Measurements from ENCODE around the gene NFKBIA.
"Not testable (repeated sequence)": the region's sequence is repeated elsewhere in the genome, so short reads cannot be mapped to it uniquely, and the experiment has no call there.

The NFKBIA gene

DNA sequence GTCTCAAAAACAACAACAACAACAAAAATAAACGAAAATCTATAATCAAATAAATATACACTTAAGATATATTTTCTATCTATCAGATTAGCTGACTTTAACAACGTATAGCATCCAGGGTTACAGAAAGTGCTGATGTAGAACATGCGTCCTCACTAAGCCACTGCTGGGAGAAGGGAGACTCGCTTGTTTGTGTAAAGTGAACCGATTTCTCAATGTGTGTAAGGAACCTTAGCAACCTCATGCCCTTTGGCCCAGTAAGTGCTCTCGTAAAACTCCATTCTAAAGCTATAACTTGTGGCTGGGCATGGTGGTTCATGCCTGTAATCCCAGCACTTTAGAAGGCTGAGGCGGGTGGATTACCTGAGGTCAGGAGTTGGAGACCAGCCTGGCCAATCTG is 23.8 kb downstream of the NFKBIA start:
- no peak for TF ChIP-seq ZFX (IDR thresholded peaks at IDR 0.05)
- TF ChIP-seq, protein P1, sequence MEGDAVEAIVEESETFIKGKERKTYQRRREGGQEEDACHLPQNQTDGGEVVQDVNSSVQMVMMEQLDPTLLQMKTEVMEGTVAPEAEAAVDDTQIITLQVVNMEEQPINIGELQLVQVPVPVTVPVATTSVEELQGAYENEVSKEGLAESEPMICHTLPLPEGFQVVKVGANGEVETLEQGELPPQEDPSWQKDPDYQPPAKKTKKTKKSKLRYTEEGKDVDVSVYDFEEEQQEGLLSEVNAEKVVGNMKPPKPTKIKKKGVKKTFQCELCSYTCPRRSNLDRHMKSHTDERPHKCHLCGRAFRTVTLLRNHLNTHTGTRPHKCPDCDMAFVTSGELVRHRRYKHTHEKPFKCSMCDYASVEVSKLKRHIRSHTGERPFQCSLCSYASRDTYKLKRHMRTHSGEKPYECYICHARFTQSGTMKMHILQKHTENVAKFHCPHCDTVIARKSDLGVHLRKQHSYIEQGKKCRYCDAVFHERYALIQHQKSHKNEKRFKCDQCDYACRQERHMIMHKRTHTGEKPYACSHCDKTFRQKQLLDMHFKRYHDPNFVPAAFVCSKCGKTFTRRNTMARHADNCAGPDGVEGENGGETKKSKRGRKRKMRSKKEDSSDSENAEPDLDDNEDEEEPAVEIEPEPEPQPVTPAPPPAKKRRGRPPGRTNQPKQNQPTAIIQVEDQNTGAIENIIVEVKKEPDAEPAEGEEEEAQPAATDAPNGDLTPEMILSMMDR (conservative IDR thresholded peaks at IDR 0.05), result no peak
- H3K27ac ChIP-seq, result peak overlapping the region; percentile 88

GRCh38 chr14:35379234-35379933 is 25.2 kb downstream of the NFKBIA start:
- peak overlapping the region; percentile 88 for H3K27ac ChIP-seq

- TF ChIP-seq ZFX (IDR thresholded peaks at IDR 0.05), result no peak
- TF ChIP-seq, protein P1 (conservative IDR thresholded peaks at IDR 0.05), result no peak
- peak overlapping the region; percentile 84 for H3K27ac ChIP-seq
Measured at GRCh38 chr14:35378425-35379233, 25.9 kb downstream of the NFKBIA start.

GRCh38 chr14:35375558-35376025 is 29.0 kb downstream of the NFKBIA start:
- TF ChIP-seq ZFX (IDR thresholded peaks at IDR 0.05), result no peak
- TF ChIP-seq, protein P1 (conservative IDR thresholded peaks at IDR 0.05), result no peak

DNA sequence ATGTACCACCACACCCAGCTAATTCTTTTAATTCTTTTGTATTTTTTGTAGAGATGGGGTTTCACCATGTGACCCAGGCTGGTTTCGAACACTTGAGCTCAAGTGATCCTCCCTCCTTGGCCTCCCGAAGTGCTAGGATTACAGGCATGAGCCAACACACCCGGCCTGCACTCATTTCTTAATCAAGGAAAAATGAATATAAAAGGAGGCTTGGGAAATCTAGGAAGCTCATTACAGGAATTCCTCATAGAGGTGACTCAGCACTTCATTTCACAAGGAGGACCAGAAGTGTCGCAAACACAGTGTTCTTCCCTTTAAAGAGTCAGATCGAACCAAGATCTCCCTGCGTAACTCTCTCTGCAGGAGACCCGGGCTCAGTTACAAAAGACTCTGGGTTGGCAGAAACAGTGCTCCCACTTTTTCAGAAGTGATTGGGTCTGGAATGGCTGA is 30.3 kb downstream of the NFKBIA start:
- no peak for TF ChIP-seq ZFX (IDR thresholded peaks at IDR 0.05)
- TF ChIP-seq, protein P1 (conservative IDR thresholded peaks at IDR 0.05), result no peak
- peak overlapping the region; percentile 53 for H3K27ac ChIP-seq

More at GRCh38 chr14:35375558-35376025, 29.0 kb downstream of the NFKBIA start:
- peak overlapping the region; percentile 7; the same call in 1 of the 2 replicates for H3K27ac ChIP-seq

DNA sequence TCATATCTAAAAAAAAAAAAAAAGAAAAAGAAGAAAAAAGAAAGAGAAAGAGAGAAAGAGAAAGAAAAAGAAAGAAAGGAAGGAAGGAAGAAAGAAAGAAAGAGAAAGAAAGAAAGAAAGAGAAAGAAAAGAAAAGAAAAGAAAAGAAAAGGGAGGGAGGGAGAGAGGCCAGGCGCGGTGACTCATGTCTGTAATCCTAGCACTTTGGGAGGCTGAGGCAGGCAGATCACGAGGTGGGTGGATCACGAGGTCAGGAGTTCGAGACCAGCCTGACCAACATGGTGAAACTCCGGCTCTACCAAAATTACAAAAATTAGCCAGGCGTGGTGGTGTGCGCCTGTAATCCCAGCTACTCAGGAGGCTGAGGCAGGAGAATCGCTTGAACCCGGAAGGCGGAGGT is 31.3 kb downstream of the NFKBIA start:
- not testable (repeated sequence) for H3K27ac ChIP-seq

DNA sequence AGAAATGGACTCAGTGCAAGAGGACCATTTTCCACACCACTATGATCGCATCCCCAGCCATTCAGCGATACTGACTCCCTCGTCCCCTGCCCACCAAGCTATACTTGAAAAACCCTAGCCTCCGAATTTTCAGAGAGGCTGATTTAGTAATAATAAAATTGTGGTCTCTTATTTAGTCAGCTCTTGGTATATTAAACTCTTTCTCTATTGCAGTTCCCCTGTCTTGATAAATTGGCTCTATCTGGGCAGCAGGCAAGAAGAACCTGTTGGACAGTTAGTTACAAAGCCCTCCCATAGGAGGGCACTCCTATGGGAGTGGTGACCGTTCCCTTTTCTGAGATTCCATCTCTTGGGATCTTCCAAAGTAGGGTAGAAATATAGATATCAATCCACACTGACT is 33.6 kb downstream of the NFKBIA start:
- H3K27ac ChIP-seq, result no peak overlapping the region
- TF ChIP-seq ZFX (IDR thresholded peaks at IDR 0.05), result no peak
- TF ChIP-seq, protein P1 (conservative IDR thresholded peaks at IDR 0.05), result no peak

DNA sequence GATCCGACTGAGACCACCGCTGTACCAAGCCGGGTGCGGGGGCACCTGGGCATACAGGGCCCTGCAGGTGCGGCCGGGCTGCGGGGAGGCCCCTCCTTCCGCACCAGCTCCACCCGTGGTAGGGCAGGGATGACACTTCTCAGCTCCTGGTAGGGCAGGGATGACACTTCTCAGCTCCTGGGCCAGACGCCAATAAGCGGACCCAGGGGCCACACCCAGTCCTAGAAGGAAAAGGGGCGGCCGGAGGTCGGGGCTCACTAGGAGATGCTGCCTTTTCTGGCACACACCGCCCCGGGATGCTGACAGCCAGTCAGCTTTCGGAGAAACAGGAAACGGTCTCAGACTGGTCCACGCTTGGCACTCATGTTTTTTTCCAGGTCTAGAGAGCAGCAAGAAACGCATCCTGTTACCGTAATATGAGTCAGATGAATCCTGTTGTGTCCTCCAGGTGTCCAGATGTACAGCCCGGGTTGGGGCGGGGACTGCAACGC is 34.8 kb downstream of the NFKBIA start:
- peak overlapping the region; percentile 27 for H3K27ac ChIP-seq
- TF ChIP-seq ZFX (IDR thresholded peaks at IDR 0.05), result no peak
- TF ChIP-seq, protein P1 (conservative IDR thresholded peaks at IDR 0.05), result no peak

Measured in C4-2B (cell line).